Uterus (tissue), 4 donors: ENCODE measurements around the gene EIF4B. TPM values are rescaled to one million over a fixed set of nuclear protein-coding genes. Genes with fewer than 3 reads are reported as not detected.
A peak's percentile ranks its signal among the peaks of the same experiment; 100 is the strongest.

ENCODE experiments used
- DNase-seq, 2 donors: peaks; one replicate each; pipeline ENCODE4 v3.0.0-alpha.2; 2019 to 2020
- H3K27ac ChIP-seq, 2 donors: fragments of 200-600 bp; sonication (generic); 1 replicate in 1 of 2; 2 replicates in 1 of 2; pipeline ENCODE4 v1.5.1; 2016 to 2018
- H3K27me3 ChIP-seq, 2 donors: fragments of 200-600 bp; sonication (generic); one replicate each; pipeline ENCODE4 v1.5.1; 2018 to 2019; ENCODE audit warnings: control low read depth in 1 of 2
- H3K36me3 ChIP-seq, 2 donors: fragments of 200-600 bp; sonication (generic); one replicate each; pipeline ENCODE4 v1.5.1; 2019; ENCODE audit warnings: control low read depth in 1 of 2
- H3K4me1 ChIP-seq, 2 donors: fragments of 200-600 bp; sonication (generic); one replicate each; pipeline ENCODE4 v1.5.1; 2018 to 2019; ENCODE audit warnings: control low read depth in 1 of 2
- H3K4me3 ChIP-seq, 2 donors: fragments of 200-600 bp; sonication (generic); 1 replicate in 1 of 2; 2 replicates in 1 of 2; pipeline ENCODE4 v1.5.1; 2018 to 2019; ENCODE audit warnings: mild to moderate bottlenecking in 1 of 2
- H3K9me3 ChIP-seq, 2 donors: fragments of 200-600 bp; sonication (generic); one replicate each; pipeline ENCODE4 v1.5.1; 2019; ENCODE audit warnings: control low read depth in 1 of 2
- CTCF ChIP-seq, 4 experiments: fragments of 200-600 bp in 2 of 4; fragments of 450-650 bp in 2 of 4; sonication (generic) in 2 of 4; IDR thresholded peaks; one replicate each; pipeline ENCODE4 v1.5.1; 2016 to 2019; ENCODE audit warnings: antibody characterized with exemption in 4 of 4, mild to moderate bottlenecking in 2 of 4, moderate library complexity in 1 of 4
- POLR2A ChIP-seq, 2 donors: fragments of 450-650 bp; IDR thresholded peaks; one replicate each; pipeline ENCODE4 v1.6.1; 2016; ENCODE audit warnings: antibody characterized with exemption in 2 of 2, mild to moderate bottlenecking in 1 of 2, moderate library complexity in 1 of 2
- intact Hi-C: fragments of 100-400 bp; cut with DNase I; formaldehyde crosslinking; loops from one replicate; pipeline ENCODE4 v1.15.1; 2023; ENCODE audit warnings: low total_unique reads
- total RNA-seq, 4 donors: library from RNA; depleted of rRNA in 3 of 4; stranded (reverse); fragments of >200 nt in 3 of 4; gene quantifications; one replicate each; pipeline versions ENCODE4 v1.1.0 to v1.2.4, GENCODE V29; 2014 to 2023
- donor health status: DM: yes; HTN: yes; CAD: no.

The EIF4B gene
- total RNA-seq, 4 donors from 2014 or later = 388 to 1,076 (median 585) TPM

- peak; percentile 92 for DNase-seq
- no peaks in the 10 kb centered on the region for H3K36me3 ChIP-seq
- H3K4me1 ChIP-seq = peaks cover 0 to 23% of the 10 kb centered on the region in 2 donors
- H3K27ac ChIP-seq = peak overlapping the region; percentile 99
- TF ChIP-seq POLR2A (IDR thresholded peaks at IDR 0.05) = peak in 1 of 2 donors; percentile 10
- TF ChIP-seq CTCF (IDR thresholded peaks at IDR 0.05) = no peak
- H3K9me3 ChIP-seq = no peaks in the 10 kb centered on the region
- intact Hi-C loops = no loop called here
- no peaks in the 10 kb centered on the region for H3K27me3 ChIP-seq
- peak overlapping the region; percentile 59 to 76 for H3K4me3 ChIP-seq
Observed at GRCh38 chr12:53052419-53053217, 46.4 kb downstream of the EIF4B start.

GRCh38 chr12:53053218-53054111 is 47.2 kb downstream of the EIF4B start:
- Histone ChIP-seq H3K9me3 (no peaks in the 10 kb centered on the region), H3K4me1 (peaks cover 0 to 19% of the 10 kb centered on the region in 2 donors), H3K27ac (peak overlapping the region; percentile 99), H3K36me3 (no peaks in the 10 kb centered on the region), H3K4me3 (peak overlapping the region; percentile 59 to 76), H3K27me3 (no peaks in the 10 kb centered on the region)
- TF ChIP-seq POLR2A (IDR thresholded peaks at IDR 0.05) (no peak), CTCF (IDR thresholded peaks at IDR 0.05) (peak; percentile 44 to 70 (median 58))
- intact Hi-C loops = no loop called here
- DNase-seq = peak; percentile 57 to 71

- no peaks in the 10 kb centered on the region for H3K9me3 ChIP-seq
- peak; percentile 94 to 96 for DNase-seq
- H3K27me3 ChIP-seq = no peaks in the 10 kb centered on the region
- peak overlapping the region; percentile 45 for H3K4me3 ChIP-seq
- intact Hi-C loops = no loop called here
- peak overlapping the region; percentile 99 for H3K27ac ChIP-seq
- H3K4me1 ChIP-seq = peaks cover 0 to 13% of the 10 kb centered on the region in 2 donors
- no peaks in the 10 kb centered on the region for H3K36me3 ChIP-seq
- TF ChIP-seq POLR2A (IDR thresholded peaks at IDR 0.05) (peak; percentile 68 to 84), CTCF (IDR thresholded peaks at IDR 0.05) (peak in 1 of 4 experiments; percentile 23)
Observed at GRCh38 chr12:53054112-53054878, 48.0 kb downstream of the EIF4B start.

GRCh38 chr12:53055471-53056266 is 49.4 kb downstream of the EIF4B start:
- Histone ChIP-seq H3K36me3 (no peaks in the 10 kb centered on the region), H3K27ac (peak overlapping the region; percentile 99), H3K9me3 (no peaks in the 10 kb centered on the region), H3K4me3 (no peak overlapping the region), H3K27me3 (no peaks in the 10 kb centered on the region), H3K4me1 (peaks cover 0 to 21% of the 10 kb centered on the region in 2 donors)
- intact Hi-C loops = no loop called here
- DNase-seq = no peak
- TF ChIP-seq POLR2A (IDR thresholded peaks at IDR 0.05) (no peak), CTCF (IDR thresholded peaks at IDR 0.05) (no peak)
